Spleen (tissue), 7 donors: ENCODE results near the gene RAB7A.

Experiments used
- CTCF ChIP-seq, 11 experiments: fragments of 200-600 bp in 7 of 11; fragments of 450-650 bp in 4 of 11; sonication (generic) in 4 of 11; IDR thresholded peaks in 8 of 11; conservative IDR thresholded peaks in 3 of 11; 1 replicate in 7 of 11; 2 replicates in 4 of 11; pipeline versions ENCODE4 v1.4.0 to v1.8.0; 2016 to 2021; ENCODE audit warnings: antibody characterized with exemption in 11 of 11, inconsistent platforms in 4 of 11, mild to moderate bottlenecking in 1 of 11
- POLR2A ChIP-seq, 3 donors: fragments of 450-650 bp; IDR thresholded peaks; one replicate each; pipeline ENCODE4 v1.5.1; 2017; ENCODE audit warnings: antibody characterized with exemption in 3 of 3, mild to moderate bottlenecking in 1 of 3
- donor health status: DM: no; HTN: no; CAD: no; lungs with moderate emphysema.
- donor health status: DM: no; HTN: no; CAD: no.
- donor health status: DM: no; HTN: no; CAD: no.

DNA sequence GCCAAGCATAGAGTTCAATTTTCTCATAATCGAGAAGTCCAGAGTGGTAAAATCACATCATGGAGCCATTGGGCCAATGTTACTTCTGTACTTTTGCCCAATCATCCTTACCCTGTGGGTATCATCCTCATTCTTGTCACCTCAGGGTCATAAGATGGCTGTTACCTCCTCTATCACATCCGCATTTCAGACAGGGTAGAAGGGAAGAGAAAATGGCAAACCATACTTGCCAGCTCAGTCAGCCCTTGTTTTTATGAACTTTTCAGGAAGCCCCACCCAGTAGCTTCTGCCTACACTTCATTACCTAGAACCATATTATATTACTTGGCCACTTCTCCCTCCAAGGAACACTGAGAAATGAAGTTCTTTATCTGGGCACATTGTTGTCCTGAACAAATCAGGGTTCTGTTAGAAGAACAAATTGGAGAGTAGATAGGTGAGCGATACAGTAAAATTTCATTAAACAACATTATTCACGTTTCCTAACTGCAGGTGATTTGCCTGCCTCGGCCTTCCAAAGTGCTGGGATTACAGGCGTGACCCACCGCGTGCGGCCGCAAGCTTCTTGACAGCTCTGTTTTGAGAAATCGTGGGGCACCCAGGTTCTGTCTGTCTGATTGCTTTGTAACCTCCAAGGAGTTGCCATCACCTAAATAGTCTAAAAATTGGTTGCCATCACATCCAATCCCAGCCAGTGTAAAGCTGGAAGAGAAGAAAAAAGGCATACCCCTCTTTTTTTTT lies 40.8 kb upstream of the RAB7A start:
- TF ChIP-seq CTCF (IDR thresholded peaks at IDR 0.05 in 8 of 11, conservative IDR thresholded peaks at IDR 0.05 in 3 of 11): no peak
- TF ChIP-seq POLR2A (IDR thresholded peaks at IDR 0.05): no peak
